ENCODE data around the gene FCGR3A. TPM values are rescaled to one million over a fixed set of nuclear protein-coding genes. Genes with fewer than 3 reads are reported as not detected.
"Not testable (repeated sequence)": the region's sequence is repeated elsewhere in the genome, so short reads cannot be mapped to it uniquely, and the experiment has no call there.

The FCGR3A gene
- total RNA-seq, 2 donors from 2014 or later, result not detected

DNA sequence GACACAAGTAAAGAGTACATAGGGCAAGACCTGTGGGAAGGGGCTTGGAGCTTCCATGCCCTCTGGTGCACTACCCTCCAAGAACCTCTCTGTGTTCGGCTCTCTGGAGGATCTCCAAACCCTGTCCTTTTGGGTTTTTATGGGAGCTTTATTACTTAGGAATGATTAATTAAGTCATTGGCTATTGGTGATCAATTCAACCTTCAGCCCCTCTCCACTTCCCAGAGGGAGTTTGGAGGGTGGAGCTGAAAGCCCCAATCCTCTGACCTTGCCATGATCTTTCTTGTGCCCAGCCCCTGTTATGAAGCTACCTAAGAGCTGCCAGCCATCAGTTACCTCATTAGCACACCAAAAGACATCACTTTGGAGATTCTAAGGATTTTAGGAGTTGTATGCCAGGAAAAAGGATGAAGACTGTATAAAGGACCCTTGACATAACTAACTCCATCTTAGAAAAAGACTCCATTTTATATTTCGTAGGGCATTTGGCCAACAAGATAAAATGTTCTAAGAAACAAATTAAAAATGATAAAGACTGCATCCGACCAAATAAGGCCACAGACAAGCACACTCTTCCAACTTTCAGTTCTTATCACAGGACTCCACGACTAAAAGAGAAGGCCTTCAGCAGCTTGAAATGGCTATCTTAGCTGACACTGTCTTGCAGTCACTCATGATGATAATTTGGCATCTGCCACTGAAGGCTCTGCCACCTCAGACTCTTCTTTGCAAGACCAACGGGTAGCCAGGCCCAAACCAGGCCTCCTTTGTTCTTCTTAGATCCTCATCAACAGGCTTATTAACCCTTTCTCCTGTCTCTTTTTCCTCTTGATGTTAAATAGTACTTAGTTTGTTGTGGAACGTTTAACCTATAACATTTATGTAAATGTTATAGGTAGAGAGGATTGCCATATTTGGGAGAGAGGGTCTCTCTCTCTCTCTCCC is 8.2 kb upstream of the FCGR3A start:
- not testable (repeated sequence) for H3K4me3 ChIP-seq (ENCODE audit: low read length); H3K27me3 ChIP-seq (ENCODE audit: control insufficient read depth, insufficient read depth, low read length, poor library complexity, severe bottlenecking); H3K4me1 ChIP-seq (ENCODE audit: control insufficient read depth, insufficient read depth, low read length); H3K36me3 Mint-ChIP-seq (ENCODE audit: low read depth); H3K4me3 Mint-ChIP-seq; H3K9me3 ChIP-seq (ENCODE audit: control insufficient read depth, low read length); H3K36me3 ChIP-seq (ENCODE audit: control insufficient read depth, insufficient read depth, low read length); H3K27ac ChIP-seq (ENCODE audit: low read depth, low read length); H3K4me1 Mint-ChIP-seq; H3K9me3 Mint-ChIP-seq; DNase-seq; H3K9ac ChIP-seq (ENCODE audit: extremely low read depth, low read length, poor library complexity, severe bottlenecking); H3K27ac Mint-ChIP-seq
- peaks cover 11% of the 10 kb centered on the region for H3K27me3 Mint-ChIP-seq (ENCODE audit: insufficient read depth)
- WGBS, 2 experiments (ENCODE audit: insufficient coverage in 1 of 2, insufficient read length in 1 of 2), result 71% methylated on average over 2 of the region's 6 CpGs; no CpG with 5 or more reads in 1 of the 2 experiments

DNA sequence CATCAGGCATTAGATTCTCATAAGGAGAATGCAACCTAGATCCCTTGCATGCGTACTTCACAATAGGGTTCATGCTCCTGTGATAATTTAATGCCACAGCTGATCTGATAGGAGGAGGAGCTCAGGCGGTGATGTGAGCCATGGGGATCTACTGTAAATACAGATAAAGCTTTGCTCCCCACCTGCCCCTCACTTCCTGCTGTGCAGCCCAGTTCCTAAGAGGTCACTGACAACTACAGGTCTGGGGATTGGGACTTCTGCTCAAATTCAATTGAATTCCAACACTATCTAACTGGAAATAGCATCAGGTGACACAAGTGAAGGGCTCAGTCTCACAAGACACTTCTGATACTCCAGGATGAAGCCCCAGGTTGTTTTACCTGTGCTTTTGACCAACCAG is 7.4 kb upstream of the FCGR3A start:
- H3K27ac ChIP-seq (ENCODE audit: low read depth, low read length); H3K4me1 Mint-ChIP-seq; H3K9me3 ChIP-seq (ENCODE audit: control insufficient read depth, low read length); H3K4me3 Mint-ChIP-seq; H3K4me3 ChIP-seq (ENCODE audit: low read length); H3K27me3 ChIP-seq (ENCODE audit: control insufficient read depth, insufficient read depth, low read length, poor library complexity, severe bottlenecking); H3K9ac ChIP-seq (ENCODE audit: extremely low read depth, low read length, poor library complexity, severe bottlenecking); H3K4me1 ChIP-seq (ENCODE audit: control insufficient read depth, insufficient read depth, low read length); H3K36me3 ChIP-seq (ENCODE audit: control insufficient read depth, insufficient read depth, low read length); H3K27ac Mint-ChIP-seq; H3K36me3 Mint-ChIP-seq (ENCODE audit: low read depth); H3K9me3 Mint-ChIP-seq; DNase-seq: not testable (repeated sequence)
- peaks cover 11% of the 10 kb centered on the region for H3K27me3 Mint-ChIP-seq (ENCODE audit: insufficient read depth)
- no CpG with 5 or more reads among the region's 2 CpGs for WGBS, 2 experiments (ENCODE audit: insufficient coverage in 1 of 2, insufficient read length in 1 of 2)

DNA sequence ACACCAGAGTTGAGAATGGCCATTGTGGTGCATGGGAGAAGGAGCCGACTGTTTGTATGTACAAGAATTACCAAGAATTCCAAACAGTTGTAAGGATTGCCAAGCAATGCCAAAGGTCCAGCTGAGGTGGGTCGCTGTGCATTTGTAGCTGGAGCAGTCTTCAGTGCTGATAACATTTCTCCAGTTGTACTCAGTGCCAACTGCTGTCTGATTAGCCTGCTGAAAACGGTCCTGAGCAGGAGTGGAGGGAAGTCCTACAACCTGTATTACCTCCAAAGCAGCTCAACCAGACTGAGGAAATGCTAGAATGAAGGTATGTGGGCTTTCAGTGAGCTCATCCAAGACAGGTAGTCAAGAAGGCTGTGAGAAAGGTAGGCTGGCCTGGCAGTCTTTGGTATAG is 6.5 kb upstream of the FCGR3A start:
- DNase-seq; H3K27ac Mint-ChIP-seq; H3K9me3 Mint-ChIP-seq; H3K9ac ChIP-seq (ENCODE audit: extremely low read depth, low read length, poor library complexity, severe bottlenecking); H3K27me3 ChIP-seq (ENCODE audit: control insufficient read depth, insufficient read depth, low read length, poor library complexity, severe bottlenecking); H3K36me3 Mint-ChIP-seq (ENCODE audit: low read depth); H3K27me3 Mint-ChIP-seq (ENCODE audit: insufficient read depth); H3K4me3 Mint-ChIP-seq; H3K36me3 ChIP-seq (ENCODE audit: control insufficient read depth, insufficient read depth, low read length); H3K27ac ChIP-seq (ENCODE audit: low read depth, low read length); H3K4me3 ChIP-seq (ENCODE audit: low read length); H3K4me1 ChIP-seq (ENCODE audit: control insufficient read depth, insufficient read depth, low read length); H3K4me1 Mint-ChIP-seq; H3K9me3 ChIP-seq (ENCODE audit: control insufficient read depth, low read length): not testable (repeated sequence)
- WGBS, 2 experiments (ENCODE audit: insufficient coverage in 1 of 2, insufficient read length in 1 of 2), result 83 to 90% methylated on average over 1 to 3 of the region's 3 CpGs

DNA sequence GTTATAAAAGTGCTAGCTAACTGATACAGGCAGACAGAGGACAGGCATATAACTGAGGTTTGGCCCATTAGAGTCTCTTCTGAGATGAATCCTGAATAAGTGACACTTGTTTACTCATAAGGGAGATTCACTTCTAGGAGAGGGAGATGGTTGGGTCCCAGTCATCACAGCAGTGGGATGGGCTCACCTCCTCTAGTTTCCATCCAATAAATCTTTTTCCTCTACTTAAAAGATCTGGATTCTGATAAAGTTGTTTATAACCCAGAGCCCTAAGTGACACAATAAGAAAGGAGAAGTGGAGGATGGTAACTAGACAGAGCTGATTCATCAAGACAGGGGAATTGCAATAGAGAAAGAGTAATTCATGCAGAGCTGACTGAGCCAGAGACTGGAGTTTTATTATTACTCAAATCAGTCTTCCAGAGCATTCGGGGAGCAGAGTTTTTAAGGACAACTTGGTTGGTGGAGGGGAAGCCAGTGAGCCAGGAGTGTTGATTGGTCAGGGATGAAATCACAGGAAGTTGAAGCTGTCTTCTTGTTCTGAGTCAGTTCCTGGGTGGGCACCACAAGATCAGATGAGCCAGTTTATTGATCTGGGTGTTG is 5.3 kb upstream of the FCGR3A start:
- H3K27ac ChIP-seq (ENCODE audit: low read depth, low read length), result not testable (repeated sequence)

DNA sequence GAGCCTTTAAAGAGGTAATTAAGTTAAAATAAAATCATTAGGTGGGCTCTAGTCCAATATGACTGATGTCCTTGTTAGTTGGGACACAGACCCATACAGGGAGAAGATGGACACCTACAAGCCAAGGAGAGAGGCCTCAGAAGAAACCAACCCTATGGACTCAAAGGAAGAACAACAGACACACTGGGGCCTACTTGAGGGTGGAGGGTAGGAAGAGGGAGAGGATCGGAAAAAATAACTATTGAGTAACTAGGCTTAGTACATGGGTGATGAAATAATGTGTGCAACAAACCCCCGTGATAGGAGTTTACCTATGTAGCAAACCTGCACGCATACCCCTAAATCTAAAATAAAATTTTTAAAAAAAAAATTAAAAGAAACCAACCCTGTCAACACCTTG is 4.7 kb upstream of the FCGR3A start:
- H3K9me3 Mint-ChIP-seq; H3K4me3 Mint-ChIP-seq; H3K4me1 Mint-ChIP-seq; H3K9ac ChIP-seq (ENCODE audit: extremely low read depth, low read length, poor library complexity, severe bottlenecking); H3K36me3 ChIP-seq (ENCODE audit: control insufficient read depth, insufficient read depth, low read length); H3K27ac ChIP-seq (ENCODE audit: low read depth, low read length); H3K4me3 ChIP-seq (ENCODE audit: low read length); H3K9me3 ChIP-seq (ENCODE audit: control insufficient read depth, low read length); H3K27ac Mint-ChIP-seq; H3K4me1 ChIP-seq (ENCODE audit: control insufficient read depth, insufficient read depth, low read length); H3K36me3 Mint-ChIP-seq (ENCODE audit: low read depth); DNase-seq; H3K27me3 ChIP-seq (ENCODE audit: control insufficient read depth, insufficient read depth, low read length, poor library complexity, severe bottlenecking): not testable (repeated sequence)
- H3K27me3 Mint-ChIP-seq (ENCODE audit: insufficient read depth), result peaks cover 14% of the 10 kb centered on the region
- 85% methylated on average over 2 of the region's 3 CpGs; no CpG with 5 or more reads in 1 of the 2 experiments for WGBS, 2 experiments (ENCODE audit: insufficient coverage in 1 of 2, insufficient read length in 1 of 2)

More for the DNA sequence above, 5.3 kb upstream of the FCGR3A start:
- WGBS, 2 experiments (ENCODE audit: insufficient coverage in 1 of 2, insufficient read length in 1 of 2), result no CpG with 5 or more reads among the region's 1 CpG
- H3K4me1 ChIP-seq (ENCODE audit: control insufficient read depth, insufficient read depth, low read length); H3K36me3 ChIP-seq (ENCODE audit: control insufficient read depth, insufficient read depth, low read length); H3K4me3 Mint-ChIP-seq; H3K36me3 Mint-ChIP-seq (ENCODE audit: low read depth); H3K4me1 Mint-ChIP-seq; H3K9ac ChIP-seq (ENCODE audit: extremely low read depth, low read length, poor library complexity, severe bottlenecking); H3K9me3 Mint-ChIP-seq; H3K4me3 ChIP-seq (ENCODE audit: low read length); H3K9me3 ChIP-seq (ENCODE audit: control insufficient read depth, low read length); DNase-seq; H3K27me3 ChIP-seq (ENCODE audit: control insufficient read depth, insufficient read depth, low read length, poor library complexity, severe bottlenecking); H3K27ac Mint-ChIP-seq: not testable (repeated sequence)
- peaks cover 10% of the 10 kb centered on the region for H3K27me3 Mint-ChIP-seq (ENCODE audit: insufficient read depth)

DNA sequence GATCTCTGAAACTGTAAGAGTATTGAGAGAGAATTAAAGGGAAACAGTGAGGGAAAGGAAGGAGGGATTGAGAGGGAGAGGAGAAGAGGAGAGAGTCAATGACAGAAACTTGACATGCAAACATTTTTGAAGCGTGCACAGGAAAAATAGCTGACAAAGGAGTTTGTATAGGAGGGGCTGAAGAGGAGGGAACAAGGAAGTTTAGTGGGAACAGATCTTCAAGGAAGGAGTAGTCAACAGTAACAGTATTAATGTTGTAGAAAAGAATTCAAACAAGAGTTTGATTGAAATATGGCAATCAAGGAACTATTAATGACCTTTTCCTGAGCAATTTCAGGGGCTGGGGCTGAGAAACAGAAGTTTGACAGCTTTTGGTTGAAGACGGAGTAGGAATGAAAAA is 4.0 kb upstream of the FCGR3A start:
- not testable (repeated sequence) for H3K27ac ChIP-seq (ENCODE audit: low read depth, low read length); DNase-seq; H3K9me3 Mint-ChIP-seq; H3K4me3 ChIP-seq (ENCODE audit: low read length); H3K36me3 Mint-ChIP-seq (ENCODE audit: low read depth); H3K4me1 ChIP-seq (ENCODE audit: control insufficient read depth, insufficient read depth, low read length); H3K4me1 Mint-ChIP-seq; H3K9me3 ChIP-seq (ENCODE audit: control insufficient read depth, low read length); H3K27me3 ChIP-seq (ENCODE audit: control insufficient read depth, insufficient read depth, low read length, poor library complexity, severe bottlenecking); H3K9ac ChIP-seq (ENCODE audit: extremely low read depth, low read length, poor library complexity, severe bottlenecking); H3K4me3 Mint-ChIP-seq; H3K36me3 ChIP-seq (ENCODE audit: control insufficient read depth, insufficient read depth, low read length); H3K27ac Mint-ChIP-seq
- 90% methylated on average over 1 of the region's 2 CpGs; no CpG with 5 or more reads in 1 of the 2 experiments for WGBS, 2 experiments (ENCODE audit: insufficient coverage in 1 of 2, insufficient read length in 1 of 2)
- peaks cover 16% of the 10 kb centered on the region for H3K27me3 Mint-ChIP-seq (ENCODE audit: insufficient read depth)

DNA sequence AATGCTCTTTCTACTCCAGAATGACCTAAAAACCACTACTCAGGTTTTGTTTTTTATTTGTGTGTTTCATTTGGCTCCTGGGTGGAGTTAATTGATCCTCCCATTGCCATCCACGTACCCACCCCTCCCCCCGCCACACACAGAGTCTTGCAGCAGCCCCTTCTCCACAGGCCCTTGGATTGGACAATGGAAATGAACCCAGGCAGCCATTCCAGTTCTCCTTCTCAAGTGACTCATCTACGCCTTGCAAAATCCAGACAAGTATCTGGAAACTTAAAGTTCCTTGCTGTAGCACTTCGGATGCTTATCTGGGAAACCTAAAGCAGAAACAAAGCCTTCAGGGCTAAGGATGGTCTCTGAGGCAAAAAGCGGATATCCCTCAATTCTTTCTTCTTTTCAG is 1.3 kb upstream of the FCGR3A start:
- H3K4me3 Mint-ChIP-seq, result not testable (repeated sequence)
- 90% methylated on average over 2 to 4 of the region's 5 CpGs for WGBS, 2 experiments (ENCODE audit: insufficient coverage in 1 of 2, insufficient read length in 1 of 2)

More for the DNA sequence above, 1.3 kb upstream of the FCGR3A start:
- H3K9me3 Mint-ChIP-seq; H3K4me1 ChIP-seq (ENCODE audit: control insufficient read depth, insufficient read depth, low read length); H3K4me1 Mint-ChIP-seq; H3K27ac Mint-ChIP-seq; H3K9ac ChIP-seq (ENCODE audit: extremely low read depth, low read length, poor library complexity, severe bottlenecking); H3K27ac ChIP-seq (ENCODE audit: low read depth, low read length); H3K4me3 ChIP-seq (ENCODE audit: low read length); H3K9me3 ChIP-seq (ENCODE audit: control insufficient read depth, low read length); H3K36me3 ChIP-seq (ENCODE audit: control insufficient read depth, insufficient read depth, low read length); DNase-seq; H3K27me3 ChIP-seq (ENCODE audit: control insufficient read depth, insufficient read depth, low read length, poor library complexity, severe bottlenecking); H3K36me3 Mint-ChIP-seq (ENCODE audit: low read depth): not testable (repeated sequence)
- peaks cover 18% of the 10 kb centered on the region for H3K27me3 Mint-ChIP-seq (ENCODE audit: insufficient read depth)
